GM21381 (cell line): ENCODE data around the gene PARVG.

Experiments used
- ATAC-seq: cut with Tn5 transposase; IDR thresholded peaks from one replicate; pipeline ENCODE4 v1.9.1; 2021; ENCODE audit warnings: mild to moderate bottlenecking, moderate library complexity; ENCODE audit not compliant: unreplicated experiment

The PARVG gene

GRCh38 chr22:44210722-44211121 lies 30.0 kb downstream of the PARVG start:
- no peak for ATAC-seq

GRCh38 chr22:44211256-44211945 lies 30.7 kb downstream of the PARVG start:
- ATAC-seq = no peak

- ATAC-seq = no peak
These were observed 31.5 kb downstream of the PARVG start for GRCh38 chr22:44211946-44212930.

- ATAC-seq = no peak
These were observed 32.2 kb downstream of the PARVG start for GRCh38 chr22:44212936-44213335.

- ATAC-seq = no peak
These were observed 32.8 kb downstream of the PARVG start for GRCh38 chr22:44213489-44214043.

- ATAC-seq = no peak
These were observed 33.5 kb downstream of the PARVG start for GRCh38 chr22:44214187-44214586.

GRCh38 chr22:44214764-44215163 lies 34.0 kb downstream of the PARVG start:
- ATAC-seq = no peak

- no peak for ATAC-seq
These were observed 34.6 kb downstream of the PARVG start for GRCh38 chr22:44215287-44215686.

- no peak for ATAC-seq
These were observed 36.6 kb downstream of the PARVG start for GRCh38 chr22:44217346-44217745.

GRCh38 chr22:44218071-44218470 lies 37.3 kb downstream of the PARVG start:
- no peak for ATAC-seq

- ATAC-seq = no peak
These were observed 38.6 kb downstream of the PARVG start for GRCh38 chr22:44219101-44219870.

GRCh38 chr22:44220727-44221680 lies 40.3 kb downstream of the PARVG start:
- no peak for ATAC-seq

- no peak for ATAC-seq
These were observed 41.2 kb downstream of the PARVG start for GRCh38 chr22:44221710-44222475.

- ATAC-seq = no peak
These were observed 43.4 kb downstream of the PARVG start for GRCh38 chr22:44224166-44224565.

- ATAC-seq = no peak
These were observed 44.5 kb downstream of the PARVG start for GRCh38 chr22:44225091-44225689.

GRCh38 chr22:44225812-44226211 lies 45.1 kb downstream of the PARVG start:
- no peak for ATAC-seq

GRCh38 chr22:44229331-44229730 lies 48.6 kb downstream of the PARVG start:
- no peak for ATAC-seq

GRCh38 chr22:44229809-44230208 lies 49.1 kb downstream of the PARVG start:
- ATAC-seq = no peak

GRCh38 chr22:44231233-44231632 lies 50.5 kb downstream of the PARVG start:
- ATAC-seq = no peak
